22Rv1 (cell line): Measurements from ENCODE around the gene LRMDA.

Experiments used
- H3K27ac ChIP-seq: fragments of 450-650 bp; 2 replicates; pipeline ENCODE4 v1.5.1; 2017
- CTCF ChIP-seq: fragments of 450-650 bp; IDR thresholded peaks from 2 replicates; pipeline ENCODE4 v1.5.1; 2017; ENCODE audit warnings: mild to moderate bottlenecking
- ZFX ChIP-seq: fragments of 450-650 bp; IDR thresholded peaks from 2 replicates; pipeline ENCODE4 v1.6.1; 2017; ENCODE audit warnings: antibody characterized with exemption, borderline replicate concordance

LRMDA gene

GRCh38 chr10:75651417-75651816 is 220.0 kb downstream of the LRMDA start:
- TF ChIP-seq CTCF (peak; percentile 27), ZFX (no peak)

GRCh38 chr10:75652146-75652740 is 220.8 kb downstream of the LRMDA start:
- no peak overlapping the region for H3K27ac ChIP-seq
- TF ChIP-seq ZFX (no peak), CTCF (no peak)

More at GRCh38 chr10:75651417-75651816, 220.0 kb downstream of the LRMDA start:
- H3K27ac ChIP-seq = no peak overlapping the region

GRCh38 chr10:75653761-75654160 is 222.3 kb downstream of the LRMDA start:
- no peak overlapping the region for H3K27ac ChIP-seq

GRCh38 chr10:75654171-75654771 is 222.8 kb downstream of the LRMDA start:
- no peak overlapping the region for H3K27ac ChIP-seq
- TF ChIP-seq ZFX (no peak), CTCF (no peak)

More at GRCh38 chr10:75653761-75654160, 222.3 kb downstream of the LRMDA start:
- TF ChIP-seq ZFX = no peak

GRCh38 chr10:75654772-75655171 is 223.3 kb downstream of the LRMDA start:
- no peak overlapping the region for H3K27ac ChIP-seq
- TF ChIP-seq ZFX = no peak
- TF ChIP-seq CTCF = no peak

GRCh38 chr10:75655791-75656451 is 224.5 kb downstream of the LRMDA start:
- H3K27ac ChIP-seq = no peak overlapping the region
- TF ChIP-seq ZFX (no peak), CTCF (no peak)

GRCh38 chr10:75657351-75657750 is 225.9 kb downstream of the LRMDA start:
- TF ChIP-seq CTCF (no peak), ZFX (no peak)
- no peak overlapping the region for H3K27ac ChIP-seq
